Right lobe of liver (tissue), 6 donors: ENCODE results near the gene SCAMP3. TPM values are rescaled to one million over a fixed set of nuclear protein-coding genes. Genes with fewer than 3 reads are reported as not detected.

Experiments used
- ATAC-seq, 4 donors: fragments of 200-7000 bp; cut with Tn5 transposase; one replicate each; pipeline ENCODE4 v1.9.1; 2020; ENCODE audit warnings: mild to moderate bottlenecking in 4 of 4, moderate library complexity in 4 of 4
- DNase-seq, 3 donors: peaks; one replicate each; pipeline ENCODE4 v3.0.0-alpha.2; 2020
- H3K27ac ChIP-seq, 3 donors: fragments of 200-600 bp; one replicate each; pipeline ENCODE4 v1.8.0; 2022
- H3K27me3 ChIP-seq, 2 donors: fragments of 200-600 bp; one replicate each; pipeline ENCODE4 v1.8.0; 2022
- H3K36me3 ChIP-seq, 4 donors: fragments of 200-600 bp; sonication (generic) in 1 of 4; one replicate each; pipeline versions ENCODE4 v1.5.1 to v1.8.0; 2017 to 2022; ENCODE audit warnings: control low read depth in 1 of 4
- H3K4me1 ChIP-seq, 4 donors: fragments of 200-600 bp; sonication (generic) in 1 of 4; one replicate each; pipeline versions ENCODE4 v1.5.1 to v1.8.0; 2017 to 2022; ENCODE audit warnings: control low read depth in 1 of 4
- H3K4me3 ChIP-seq, 3 donors: fragments of 200-600 bp; one replicate each; pipeline ENCODE4 v1.8.0; 2022
- H3K9me3 ChIP-seq, 4 donors: fragments of 200-600 bp; sonication (generic) in 1 of 4; one replicate each; pipeline versions ENCODE4 v1.5.1 to v1.8.0; 2017 to 2022; ENCODE audit warnings: control low read depth in 1 of 4
- CTCF ChIP-seq, 4 donors: fragments of 200-600 bp in 3 of 4; fragments of 450-650 bp in 1 of 4; IDR thresholded peaks; one replicate each; pipeline versions ENCODE4 v1.5.1 to v1.8.0; 2016 to 2022; ENCODE audit warnings: antibody characterized with exemption in 4 of 4, mild to moderate bottlenecking in 2 of 4
- POLR2A ChIP-seq: fragments of 450-650 bp; IDR thresholded peaks from one replicate; pipeline ENCODE4 v1.6.1; 2017; ENCODE audit warnings: antibody characterized with exemption, mild to moderate bottlenecking
- WGBS: methylation state at CpG from one replicate; pipeline ENCODE4 v1.1.6; 2018; ENCODE audit warnings: low coverage, low lambda C conversion rate; ENCODE audit not compliant: insufficient coverage; ENCODE audit errors: missing lambda C conversion rate; 5-methylcytosine and 5-hydroxymethylcytosine counted together
- intact Hi-C, 2 donors: fragments of 100-400 bp; cut with DNase I; formaldehyde crosslinking; loops; one replicate each; pipeline versions ENCODE4 v1.11.2 to v1.14.1; 2022
- long read RNA-seq: library from polyadenylated mRNA; unstranded; transcript quantifications from one replicate; pipeline ENCODE4 v2.0.0, GENCODE V29; 2019
- total RNA-seq, 6 experiments: library from RNA; depleted of rRNA in 2 of 6; stranded (reverse); fragments of >200 nt in 2 of 6; fragmentation: NEBNext Ultra II Directional in 3 of 6; extraction: Animal tissue kit (Norgen Biotek cat#: 25700) in 3 of 6; gene quantifications; one replicate each; pipeline versions ENCODE4 v1.1.0 to v1.2.4, GENCODE V29; 2016 to 2023
- donor health status: DM: no; HTN: yes; CAD: no.
- donor health status: DM: no; HTN: no; CAD: no.
- donor health status: DM: no; HTN: no; CAD: no.
- donor health status: DM: no; HTN: yes; CAD: no.
- donor health status: DM: no; HTN: yes; CAD: no.

SCAMP3 gene
- total RNA-seq = 10 to 100 TPM; 27.9 to 63.4 (median 29.2) TPM
- long read RNA-seq, partial matches to known transcripts = 0 of 4 reads
- long read RNA-seq, other reads (novel, unspliced or antisense) = 0 of 4 reads

- intact Hi-C loops = no loop called here
- peak; percentile 93 to 97 (median 96) for DNase-seq
- Histone ChIP-seq H3K27me3 (no peaks in the 10 kb centered on the region), H3K36me3 (peaks cover 0 to 64% (median 18%) of the 10 kb centered on the region in 4 donors), H3K4me3 (peak within 1 kb of the TSS; percentile 81 to 85 (median 83)), H3K4me1 (peaks cover 0 to 9% (median 4%) of the 10 kb centered on the region in 4 donors), H3K27ac (peak within 1 kb of the TSS; percentile 48 to 59 (median 58)), H3K9me3 (no peaks in the 10 kb centered on the region)
- no peak for TF ChIP-seq CTCF (IDR thresholded peaks at IDR 0.05)
- peak; percentile 83 for TF ChIP-seq POLR2A
- 1% methylated on average over 21 of the region's 47 CpGs for WGBS
- ATAC-seq = peak; percentile 96 to 98 (median 98)
Observed at GRCh38 chr1:155261852-155262673, at the start of gene SCAMP3. Gene SCAMP3, minus strand, starts transcription at chr1:155262360. Its CDS starts 209 bp downstream, at chr1:155262151.

GRCh38 chr1:155309423-155310021 is 47.4 kb upstream of the SCAMP3 start:
- DNase-seq (peak; percentile 72 to 75 (median 73)), ATAC-seq (peak in 2 of 4 donors; percentile 8 to 14)
- intact Hi-C loops = no loop called here
- 3% methylated on average over 8 of the region's 11 CpGs for WGBS
- TF ChIP-seq POLR2A = no peak
- TF ChIP-seq CTCF (IDR thresholded peaks at IDR 0.05) = no peak
- Histone ChIP-seq H3K27ac (peak overlapping the region; percentile 82 to 92 (median 84)), H3K4me3 (peak overlapping the region; percentile 50 to 91 (median 84)), H3K27me3 (no peaks in the 10 kb centered on the region), H3K4me1 (peaks cover 0 to 25% (median 9%) of the 10 kb centered on the region in 4 donors), H3K9me3 (no peaks in the 10 kb centered on the region), H3K36me3 (peaks cover 0 to 18% (median 0%) of the 10 kb centered on the region in 4 donors)

GRCh38 chr1:155308493-155309422 is 46.6 kb upstream of the SCAMP3 start, which contains the start of gene FDPS:
Gene FDPS, plus strand, starts transcription at chr1:155308866. Its CDS starts 924 bp downstream, at chr1:155309790.
- Histone ChIP-seq H3K27ac (peak within 1 kb of the TSS; percentile 82 to 92 (median 84)), H3K9me3 (no peaks in the 10 kb centered on the region), H3K4me3 (peak within 1 kb of the TSS; percentile 50 to 91 (median 84)), H3K4me1 (peaks cover 0 to 25% (median 9%) of the 10 kb centered on the region in 4 donors), H3K27me3 (no peaks in the 10 kb centered on the region), H3K36me3 (peaks cover 0 to 18% (median 0%) of the 10 kb centered on the region in 4 donors)
- WGBS = 1% methylated on average over 21 of the region's 51 CpGs
- DNase-seq (peak; percentile 99 to 100 (median 99)), ATAC-seq (peak; percentile 93 to 97 (median 96))
- TF ChIP-seq CTCF (IDR thresholded peaks at IDR 0.05) (peak in 3 of 4 donors; percentile 16 to 23 (median 22)), POLR2A (peak; percentile 80)
- intact Hi-C loops = no loop called here
